HG02759 (cell line): ENCODE measurements around the gene ENTREP3.
"Not testable (repeated sequence)": the region's sequence is repeated elsewhere in the genome, so short reads cannot be mapped to it uniquely, and the experiment has no call there.

Experiments used
- ATAC-seq: cut with Tn5 transposase; IDR thresholded peaks from one replicate; pipeline ENCODE4 v1.9.1; 2021; ENCODE audit warnings: mild to moderate bottlenecking, moderate library complexity; ENCODE audit not compliant: unreplicated experiment

ENTREP3 gene

GRCh38 chr1:155251566-155251965 is 3.7 kb downstream of the ENTREP3 start:
- ATAC-seq = no peak

GRCh38 chr1:155250633-155251449 is 4.4 kb downstream of the ENTREP3 start:
- peak; percentile 88 for ATAC-seq

DNA sequence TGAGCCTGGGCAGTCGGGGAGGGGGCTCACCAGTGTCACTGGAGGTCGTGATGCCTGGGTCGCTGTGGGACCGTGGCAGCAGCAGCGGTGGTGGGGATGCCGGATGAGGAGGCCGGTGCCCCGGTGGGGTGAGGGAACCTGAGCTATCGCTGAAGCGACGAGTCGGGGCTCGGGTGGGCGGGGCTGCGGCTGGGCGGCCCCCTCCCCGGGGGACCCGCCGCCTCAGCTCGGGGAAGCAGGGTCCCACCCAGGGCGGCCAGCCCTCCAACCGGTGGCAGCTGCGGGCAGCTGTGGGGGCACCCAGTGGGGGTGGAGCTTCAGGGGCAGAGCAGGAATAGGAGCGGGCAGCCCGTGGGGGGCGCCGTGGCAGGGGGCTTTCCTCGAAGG is 5.0 kb downstream of the ENTREP3 start:
- ATAC-seq = peak; percentile 26

GRCh38 chr1:155247667-155248553 is 7.4 kb downstream of the ENTREP3 start:
- ATAC-seq = no peak

- not testable (repeated sequence) for ATAC-seq
Measured at GRCh38 chr1:155246796-155247195, 8.5 kb downstream of the ENTREP3 start.

DNA sequence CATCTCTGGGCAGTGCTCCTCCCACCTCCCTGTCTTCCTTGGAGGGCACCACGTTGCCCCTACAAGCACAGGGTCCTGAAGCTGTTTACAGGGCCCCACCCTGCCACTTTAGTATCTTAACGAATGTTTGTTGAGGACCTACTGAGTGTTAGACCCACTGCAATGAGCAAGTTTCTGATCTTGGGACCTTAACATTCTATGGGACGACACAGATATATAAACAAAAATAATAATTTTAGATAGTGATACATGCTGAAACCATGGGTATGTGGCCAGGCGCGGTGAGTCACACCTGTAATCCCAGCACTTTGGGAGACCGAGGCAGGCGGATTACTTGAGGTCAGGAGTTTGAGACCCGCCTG is 10.1 kb downstream of the ENTREP3 start:
- no peak for ATAC-seq

DNA sequence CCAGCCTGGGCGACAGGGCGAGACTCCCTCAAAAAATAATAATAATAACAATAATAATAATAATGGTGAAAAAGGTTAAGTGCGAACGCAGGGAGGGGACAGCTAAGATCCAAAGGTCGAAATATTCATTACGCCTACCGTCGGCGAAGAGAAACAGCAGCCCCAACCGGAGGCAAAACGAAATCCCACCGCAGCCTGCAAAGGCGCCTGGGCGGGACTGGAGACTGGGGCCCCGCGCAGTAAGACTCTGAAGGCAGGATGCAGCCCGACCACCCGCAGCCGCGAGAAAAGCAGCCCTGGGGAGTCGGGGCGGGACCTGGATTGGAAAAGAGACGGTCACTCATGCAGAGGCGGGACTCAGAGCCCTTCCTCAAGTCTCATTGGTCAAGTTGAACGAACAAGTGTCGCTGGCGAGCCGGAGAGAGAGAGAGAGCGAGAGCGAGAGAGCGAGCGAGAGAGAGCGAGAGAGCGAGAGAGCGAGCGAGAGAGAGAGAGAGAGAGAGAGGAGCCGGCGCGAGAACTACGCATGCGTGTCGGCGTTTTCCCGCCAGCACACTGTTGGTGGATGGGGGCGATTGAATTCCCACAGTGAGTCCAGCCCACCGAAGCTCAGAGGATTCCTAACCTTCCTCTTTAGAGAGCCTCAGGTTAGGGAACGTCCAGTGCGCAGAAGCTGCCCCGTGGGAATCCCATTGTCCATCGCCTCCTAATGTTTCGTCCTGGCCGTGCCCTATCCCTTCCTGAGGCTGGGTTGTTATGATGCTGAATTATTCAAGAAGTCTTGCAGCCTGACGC is 10.7 kb downstream of the ENTREP3 start:
- ATAC-seq = peak; percentile 93

DNA sequence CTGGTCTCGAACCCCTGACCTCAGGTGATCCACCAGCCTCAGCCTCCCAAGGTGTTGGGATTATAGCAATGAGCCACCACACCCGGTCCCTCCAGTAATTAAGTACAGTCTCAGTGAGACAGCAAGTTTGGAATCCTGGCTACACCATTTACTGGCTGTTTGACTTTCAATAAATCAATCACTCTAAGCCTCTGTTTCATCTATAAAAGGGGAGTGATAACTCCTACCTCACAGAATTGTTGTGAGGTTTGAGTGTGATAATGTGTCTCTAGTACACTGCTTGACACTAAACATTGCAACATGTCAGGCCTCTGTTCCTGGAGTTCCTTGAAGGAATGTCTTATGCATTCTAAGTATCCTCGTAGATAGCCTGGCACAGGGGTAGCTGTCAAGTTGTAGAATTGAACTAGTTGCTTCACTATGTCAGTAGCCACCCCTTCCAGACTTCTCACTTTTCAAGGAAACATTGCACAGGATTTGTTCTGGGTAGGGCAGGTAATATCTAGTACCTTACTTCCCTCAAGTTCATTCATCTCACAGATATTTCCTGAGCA is 12.4 kb downstream of the ENTREP3 start:
- ATAC-seq = no peak

- no peak for ATAC-seq
Measured at GRCh38 chr1:155241841-155242264, 13.4 kb downstream of the ENTREP3 start.

DNA sequence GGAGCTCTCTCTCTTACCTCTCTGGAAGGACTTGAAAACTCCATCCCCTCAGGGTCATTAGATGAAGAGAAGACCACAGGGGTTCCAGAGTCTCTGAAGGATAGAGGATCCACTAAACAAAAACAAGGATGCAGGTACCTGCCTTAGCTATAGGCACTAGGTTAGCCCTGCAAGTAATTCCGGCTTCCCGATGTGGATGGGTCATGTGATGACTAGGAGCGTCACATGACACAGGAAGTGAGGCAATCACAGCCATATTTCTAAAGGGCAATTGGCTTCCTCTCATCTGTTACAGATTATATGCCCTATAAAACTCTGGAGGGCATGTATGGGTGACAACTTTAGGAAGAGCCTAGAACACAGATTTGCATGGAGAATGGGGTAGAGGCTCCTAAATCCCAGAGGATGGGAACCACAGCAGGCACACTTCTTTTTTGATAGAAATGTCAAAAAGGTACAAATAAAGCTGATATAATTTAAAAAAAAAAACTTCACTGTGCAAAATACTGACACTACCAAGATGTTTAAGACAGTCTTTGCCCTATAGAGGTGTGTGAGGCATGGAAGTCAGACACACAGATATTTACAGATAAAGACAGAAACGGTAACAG is 14.1 kb downstream of the ENTREP3 start:
- ATAC-seq = no peak

DNA sequence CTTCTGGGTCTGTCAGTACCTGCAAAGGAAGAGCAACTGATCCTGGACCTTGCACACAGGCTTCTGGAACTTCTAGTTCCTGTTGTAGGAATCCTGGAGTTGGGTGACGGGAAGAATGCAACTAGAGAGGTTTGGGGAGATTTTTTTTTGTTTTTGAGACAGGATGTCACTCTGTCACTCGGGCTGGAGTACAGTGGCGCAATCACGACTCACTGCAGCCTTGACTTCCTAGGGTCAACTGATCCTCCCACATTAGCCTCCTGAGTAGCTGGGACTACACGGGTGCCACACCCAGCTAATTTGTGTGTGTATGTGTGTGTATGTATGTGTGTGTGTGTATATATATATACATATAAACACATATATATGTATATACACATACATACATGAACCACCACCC is 18.8 kb downstream of the ENTREP3 start:
- no peak for ATAC-seq

- not testable (repeated sequence) for ATAC-seq
Measured at GRCh38 chr1:155235375-155235774, 19.9 kb downstream of the ENTREP3 start.

- ATAC-seq = not testable (repeated sequence)
Measured at GRCh38 chr1:155233502-155233901, 21.8 kb downstream of the ENTREP3 start.

- ATAC-seq = not testable (repeated sequence)
Measured at GRCh38 chr1:155232001-155232978, 23.0 kb downstream of the ENTREP3 start.

DNA sequence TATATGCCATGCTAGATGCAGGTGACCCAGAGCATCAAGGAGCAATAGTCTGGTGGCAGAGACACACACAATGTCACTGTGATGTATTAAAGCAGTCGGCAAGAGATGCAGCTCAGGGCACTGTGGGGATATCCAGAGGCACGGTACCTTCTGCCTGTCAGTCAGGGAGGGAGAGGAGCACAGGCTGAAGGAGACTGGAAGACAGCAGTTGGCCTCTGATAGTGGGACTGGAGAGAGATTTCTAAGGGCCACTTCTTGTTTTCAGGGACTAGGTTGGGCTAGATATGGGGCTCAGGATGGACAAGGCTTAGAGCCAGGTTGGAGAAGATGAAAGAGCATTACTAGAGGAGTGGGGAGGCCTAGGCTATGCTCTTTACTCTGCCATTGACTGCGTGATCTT is 24.0 kb downstream of the ENTREP3 start:
- ATAC-seq = not testable (repeated sequence)

- no peak for ATAC-seq
Measured at GRCh38 chr1:155228096-155228427, 27.2 kb downstream of the ENTREP3 start.

DNA sequence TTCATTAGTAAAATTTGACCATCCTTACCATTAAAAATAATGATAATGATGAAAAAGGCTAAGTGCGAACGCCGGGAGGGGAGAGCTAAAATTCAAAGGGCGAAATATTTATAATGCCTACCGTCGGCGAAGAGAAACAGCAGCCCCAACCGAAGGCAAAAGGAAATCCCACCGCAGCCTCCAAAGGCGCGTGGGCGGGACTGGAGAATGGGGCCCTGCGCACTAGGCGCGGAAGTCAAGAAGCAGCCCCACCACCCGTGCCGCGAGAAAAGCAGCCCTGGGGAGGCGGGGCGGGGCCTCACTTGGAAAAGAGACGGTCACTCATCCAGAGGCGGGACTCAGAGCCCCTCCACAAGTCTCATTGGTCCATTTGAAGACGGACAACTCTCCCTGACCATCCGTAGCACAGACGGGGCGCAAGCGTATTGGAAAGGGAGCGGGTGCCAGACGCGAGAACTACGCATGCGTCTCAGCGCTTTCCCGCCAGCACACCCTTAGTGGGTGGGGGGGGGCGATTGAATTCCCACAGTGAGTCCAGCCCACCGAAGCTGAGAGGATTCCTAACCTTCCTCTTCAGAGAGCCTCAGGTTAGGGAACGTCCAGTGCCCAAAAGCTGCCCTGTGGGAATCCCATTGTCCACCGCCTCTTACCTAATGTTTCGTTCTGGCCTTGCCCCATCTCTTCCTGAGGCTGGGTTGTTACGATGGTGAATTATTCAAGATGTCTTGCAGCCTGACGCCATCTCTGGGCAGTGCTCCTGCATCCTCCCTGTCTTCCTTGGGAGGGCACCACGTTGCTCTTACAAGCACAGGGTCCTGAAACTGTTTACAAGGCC is 27.8 kb downstream of the ENTREP3 start:
- peak; percentile 89 for ATAC-seq

DNA sequence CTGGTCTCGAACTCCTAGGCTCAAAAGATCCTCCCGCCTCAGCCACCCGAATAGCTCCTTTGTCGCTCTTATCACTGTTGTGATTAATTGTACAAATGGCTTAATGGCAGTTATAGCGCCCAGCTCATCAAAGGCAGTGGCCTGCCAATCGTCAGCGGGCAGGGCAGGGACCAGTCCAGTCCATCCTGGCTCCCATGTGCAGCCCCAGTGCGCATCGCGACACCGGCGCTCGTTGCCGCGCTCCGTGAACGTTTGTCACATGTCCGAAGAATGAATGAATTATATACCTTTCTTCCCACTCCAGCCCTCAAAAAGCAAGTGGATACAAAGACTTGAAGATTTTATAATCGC is 28.4 kb downstream of the ENTREP3 start:
- ATAC-seq = peak; percentile 29
